Body of pancreas (tissue), 4 donors: Measurements from ENCODE around the gene ARID1B.

Experiments
- POLR2A ChIP-seq, 3 donors: fragments of 450-650 bp; IDR thresholded peaks; one replicate each; pipeline ENCODE4 v1.6.1; 2016; ENCODE audit warnings: antibody characterized with exemption in 3 of 3, mild to moderate bottlenecking in 2 of 3
- TF ChIP-seq, protein P1 (sequence below), 7 experiments: fragments of 450-650 bp in 4 of 7; fragments of 200-600 bp in 3 of 7; sonication (generic) in 3 of 7; IDR thresholded peaks; one replicate each; pipeline ENCODE4 v1.5.1; 2016 to 2019; ENCODE audit warnings: antibody characterized with exemption in 7 of 7

DNA sequence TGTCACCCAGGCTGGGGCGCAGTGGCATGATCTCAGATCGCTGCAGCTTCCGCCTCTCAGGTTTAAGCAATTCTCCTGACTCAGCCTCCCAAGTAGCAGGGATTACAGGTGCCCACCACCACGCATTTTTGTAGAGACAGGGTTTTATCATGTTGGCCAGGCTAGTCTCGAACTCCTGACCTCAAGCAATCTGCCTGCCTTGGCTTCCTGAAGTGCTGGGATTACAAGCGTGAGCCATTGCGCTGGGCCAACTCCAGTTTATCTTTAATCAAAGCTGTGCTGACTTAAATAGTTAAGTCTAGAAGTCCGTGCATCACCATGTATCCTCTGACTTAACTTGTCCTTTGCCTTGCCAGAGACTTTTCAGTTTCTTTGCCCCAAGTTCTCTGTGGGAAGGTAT, 321.8 kb downstream of the ARID1B start:
- TF ChIP-seq, protein P1, sequence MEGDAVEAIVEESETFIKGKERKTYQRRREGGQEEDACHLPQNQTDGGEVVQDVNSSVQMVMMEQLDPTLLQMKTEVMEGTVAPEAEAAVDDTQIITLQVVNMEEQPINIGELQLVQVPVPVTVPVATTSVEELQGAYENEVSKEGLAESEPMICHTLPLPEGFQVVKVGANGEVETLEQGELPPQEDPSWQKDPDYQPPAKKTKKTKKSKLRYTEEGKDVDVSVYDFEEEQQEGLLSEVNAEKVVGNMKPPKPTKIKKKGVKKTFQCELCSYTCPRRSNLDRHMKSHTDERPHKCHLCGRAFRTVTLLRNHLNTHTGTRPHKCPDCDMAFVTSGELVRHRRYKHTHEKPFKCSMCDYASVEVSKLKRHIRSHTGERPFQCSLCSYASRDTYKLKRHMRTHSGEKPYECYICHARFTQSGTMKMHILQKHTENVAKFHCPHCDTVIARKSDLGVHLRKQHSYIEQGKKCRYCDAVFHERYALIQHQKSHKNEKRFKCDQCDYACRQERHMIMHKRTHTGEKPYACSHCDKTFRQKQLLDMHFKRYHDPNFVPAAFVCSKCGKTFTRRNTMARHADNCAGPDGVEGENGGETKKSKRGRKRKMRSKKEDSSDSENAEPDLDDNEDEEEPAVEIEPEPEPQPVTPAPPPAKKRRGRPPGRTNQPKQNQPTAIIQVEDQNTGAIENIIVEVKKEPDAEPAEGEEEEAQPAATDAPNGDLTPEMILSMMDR (IDR thresholded peaks at IDR 0.05), result no peak
- no peak for TF ChIP-seq POLR2A (IDR thresholded peaks at IDR 0.05)
